ENCODE data around the gene CASQ1.

GRCh38 chr1:160149233-160149632 lies 41.1 kb upstream of the CASQ1 start:
- TF ChIP-seq CTCF (IDR thresholded peaks at IDR 0.05 in 4 of 5, conservative IDR thresholded peaks at IDR 0.05 in 1 of 5) (no peak), POLR2A (IDR thresholded peaks at IDR 0.05) (no peak)
